HG02885 (cell line): ENCODE data around the gene AKAP13.

Experiments used
- ATAC-seq: cut with Tn5 transposase; IDR thresholded peaks from one replicate; pipeline ENCODE4 v1.9.1; 2021; ENCODE audit warnings: mild to moderate bottlenecking; ENCODE audit not compliant: unreplicated experiment, poor library complexity

Gene AKAP13

GRCh38 chr15:85755471-85755870 is 375.1 kb downstream of the AKAP13 start:
- no peak for ATAC-seq

- no peak for ATAC-seq
These were observed 375.5 kb downstream of the AKAP13 start for GRCh38 chr15:85755942-85756341.

DNA sequence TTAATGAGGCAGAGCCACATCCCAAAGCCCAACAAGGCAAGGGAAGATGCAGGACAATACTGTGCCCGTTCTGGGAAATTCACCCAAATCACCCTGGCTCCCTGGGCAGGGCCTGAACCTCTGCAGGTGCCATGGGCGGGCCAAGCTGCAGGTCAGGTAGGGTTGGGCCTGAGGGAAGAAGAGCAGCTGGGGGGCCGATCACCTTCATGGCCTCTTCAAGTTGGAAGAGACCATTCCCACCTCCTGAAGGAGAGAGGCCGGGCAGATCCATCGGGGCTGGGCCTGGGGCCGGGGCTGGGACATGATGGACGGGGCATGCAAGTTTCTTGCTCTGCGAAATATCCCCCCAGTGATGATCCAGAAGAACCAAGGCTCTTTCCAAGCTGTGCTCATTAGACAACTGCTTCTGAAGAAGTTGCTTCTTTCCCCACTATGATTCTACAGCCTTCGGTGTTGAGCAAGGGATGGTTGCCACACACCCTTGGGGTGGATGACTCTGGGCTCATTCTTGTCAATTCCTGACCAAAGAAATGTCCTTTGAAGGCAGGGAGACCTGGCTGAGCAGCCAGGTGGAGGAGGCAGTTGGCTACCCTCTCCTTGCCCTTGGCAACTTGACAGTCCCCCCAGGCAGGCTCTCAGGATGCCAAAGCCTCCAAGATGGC is 376.1 kb downstream of the AKAP13 start:
- ATAC-seq: no peak

DNA sequence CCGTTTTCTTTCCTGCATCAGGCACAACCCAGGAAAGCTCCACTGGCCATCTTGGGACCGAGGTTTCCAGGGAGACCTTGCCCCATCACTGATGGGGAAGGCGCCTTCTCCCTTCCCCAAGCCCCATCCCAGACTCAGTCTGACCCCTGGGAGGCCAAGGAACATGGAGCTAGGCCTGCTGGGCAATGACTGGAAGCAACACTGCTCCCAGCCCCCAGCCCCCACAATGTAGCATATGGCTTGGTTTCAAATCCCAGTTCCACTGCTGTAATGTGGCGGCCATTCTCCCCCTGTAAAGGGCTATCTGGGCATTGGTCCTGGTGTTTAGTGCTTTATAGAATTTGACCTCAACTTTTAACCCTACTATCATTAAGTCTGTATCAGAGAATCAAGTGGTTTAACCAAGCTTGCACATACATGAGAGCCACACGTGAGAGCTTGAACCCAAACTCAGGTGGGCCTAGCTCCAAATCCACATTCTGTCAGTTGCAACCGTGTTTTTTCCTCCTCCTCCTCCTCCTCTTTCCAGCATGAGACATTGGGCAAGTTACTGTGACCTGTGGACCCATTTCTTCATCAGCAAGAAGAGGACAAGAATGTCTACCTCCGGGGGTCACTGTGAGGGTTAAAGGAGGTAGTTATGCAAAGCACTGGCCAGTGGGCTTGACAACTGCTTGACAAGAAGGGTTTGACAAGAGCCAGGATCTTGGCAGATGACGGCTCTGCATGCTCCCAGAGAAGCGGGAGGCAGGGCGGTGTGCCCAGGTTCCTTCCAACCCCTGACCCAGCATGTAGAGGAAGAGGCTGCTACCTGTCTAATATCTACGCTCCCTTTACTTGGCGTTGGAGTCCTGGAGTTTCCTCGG is 376.9 kb downstream of the AKAP13 start:
- ATAC-seq: no peak

DNA sequence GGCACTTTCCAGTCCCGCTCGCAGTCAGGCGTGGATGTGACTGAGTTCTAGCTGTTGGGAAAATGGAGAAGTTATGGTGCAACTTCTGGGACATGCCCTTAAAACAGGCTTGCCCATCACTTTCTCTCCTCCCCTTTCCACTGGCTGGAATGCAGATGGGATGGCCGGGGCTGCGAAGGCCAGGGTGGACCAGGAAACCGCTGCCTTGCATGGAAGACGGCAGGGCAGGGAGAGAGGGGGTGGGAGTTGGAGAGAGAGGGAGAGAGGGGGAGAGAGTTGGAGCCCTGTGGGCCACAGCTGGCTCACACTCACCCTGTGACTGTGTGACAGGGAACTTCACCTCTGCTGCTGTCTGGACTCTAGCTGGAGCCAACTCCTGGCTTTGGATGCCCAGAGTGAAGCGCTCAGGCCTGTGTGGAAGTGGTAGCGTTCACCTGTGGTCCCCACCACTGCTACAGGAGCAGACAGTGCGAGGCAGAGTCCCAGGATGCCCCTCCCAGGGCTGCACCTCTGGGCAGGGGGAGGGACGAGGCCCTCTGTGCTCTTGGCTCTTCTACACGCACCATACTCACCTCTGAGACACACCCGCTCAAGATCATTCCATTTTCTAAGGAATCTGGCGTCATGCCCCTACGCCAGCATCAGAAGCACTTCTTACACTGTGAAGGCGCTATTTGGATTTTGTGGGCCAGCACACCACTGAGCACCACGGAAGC is 377.7 kb downstream of the AKAP13 start:
- no peak for ATAC-seq

- no peak for ATAC-seq
These were observed 378.2 kb downstream of the AKAP13 start for GRCh38 chr15:85758655-85758978.

- ATAC-seq: no peak
These were observed 379.0 kb downstream of the AKAP13 start for GRCh38 chr15:85759376-85759775.

- ATAC-seq: no peak
These were observed 379.6 kb downstream of the AKAP13 start for GRCh38 chr15:85760049-85760448.

GRCh38 chr15:85760531-85761371 is 380.3 kb downstream of the AKAP13 start:
- no peak for ATAC-seq

DNA sequence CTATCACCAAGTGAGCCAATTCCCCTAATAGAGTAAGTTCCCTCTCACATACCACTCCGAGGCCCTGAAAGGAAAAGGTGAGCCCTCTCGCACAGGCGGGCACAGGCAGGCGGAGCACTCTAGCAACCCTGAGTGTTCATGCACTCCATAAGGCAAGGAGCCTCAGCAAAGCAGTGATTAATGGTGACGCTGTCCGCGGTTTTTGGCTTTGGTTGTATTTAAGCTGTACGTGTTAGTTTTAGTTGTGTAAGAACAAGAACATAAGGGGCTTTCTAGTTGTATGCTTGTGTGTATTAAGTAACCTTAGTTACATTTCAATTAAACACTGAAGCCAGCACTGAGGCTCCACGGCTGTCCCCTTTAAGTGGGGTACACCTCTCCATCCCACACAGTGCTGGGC is 381.2 kb downstream of the AKAP13 start:
- ATAC-seq: no peak

- ATAC-seq: no peak
These were observed 381.8 kb downstream of the AKAP13 start for GRCh38 chr15:85762039-85762755.

- ATAC-seq: no peak
These were observed 382.3 kb downstream of the AKAP13 start for GRCh38 chr15:85762756-85763127.

- no peak for ATAC-seq
These were observed 382.8 kb downstream of the AKAP13 start for GRCh38 chr15:85763157-85763556.

DNA sequence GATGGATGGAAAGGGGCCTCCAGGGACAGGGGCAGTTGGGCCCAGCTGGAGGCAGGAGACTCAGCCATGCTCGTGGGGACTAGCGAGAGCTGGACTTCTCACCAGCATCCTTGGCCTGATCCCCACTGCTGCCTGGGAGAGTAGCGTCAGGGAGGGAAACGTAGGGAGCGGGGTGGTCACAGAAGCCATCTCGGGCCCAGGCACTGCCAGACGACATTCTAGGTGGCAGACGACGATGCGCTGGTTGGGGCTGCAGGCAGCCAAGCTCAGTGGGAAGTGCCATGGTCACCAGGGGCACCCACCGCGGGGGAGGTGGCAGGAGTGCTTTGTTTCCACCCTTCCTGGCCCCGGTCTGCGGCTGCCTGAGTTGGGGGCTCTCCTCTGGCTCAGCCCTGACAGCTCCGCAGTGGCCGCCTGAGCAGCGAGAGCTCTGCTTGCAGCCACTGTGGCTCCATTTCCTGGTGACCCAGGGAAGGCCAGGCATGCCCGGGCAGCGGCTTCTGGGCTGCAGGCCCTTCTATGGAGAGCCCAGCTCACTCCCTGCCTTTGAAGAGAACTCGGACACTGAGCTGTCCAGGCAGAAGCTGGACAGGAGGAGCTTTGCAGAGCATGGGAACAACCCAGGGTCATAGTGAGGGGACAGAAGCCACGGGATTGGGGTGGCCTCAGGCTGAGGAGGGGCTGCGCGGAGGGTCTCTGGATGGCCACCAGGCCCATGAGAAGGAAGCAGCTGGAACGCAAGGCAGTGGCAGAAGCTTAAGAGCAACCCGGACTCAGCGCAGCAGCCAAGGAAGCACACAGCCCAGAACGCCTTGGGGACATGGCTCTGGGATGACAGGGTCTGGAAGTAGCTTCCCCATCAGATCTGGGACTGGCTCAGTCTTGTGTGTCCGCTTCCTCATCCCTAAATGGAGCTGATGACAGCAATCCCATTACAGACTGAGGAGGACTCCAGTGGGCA is 383.6 kb downstream of the AKAP13 start:
- ATAC-seq: no peak

- no peak for ATAC-seq
These were observed 384.4 kb downstream of the AKAP13 start for GRCh38 chr15:85764649-85765277.

DNA sequence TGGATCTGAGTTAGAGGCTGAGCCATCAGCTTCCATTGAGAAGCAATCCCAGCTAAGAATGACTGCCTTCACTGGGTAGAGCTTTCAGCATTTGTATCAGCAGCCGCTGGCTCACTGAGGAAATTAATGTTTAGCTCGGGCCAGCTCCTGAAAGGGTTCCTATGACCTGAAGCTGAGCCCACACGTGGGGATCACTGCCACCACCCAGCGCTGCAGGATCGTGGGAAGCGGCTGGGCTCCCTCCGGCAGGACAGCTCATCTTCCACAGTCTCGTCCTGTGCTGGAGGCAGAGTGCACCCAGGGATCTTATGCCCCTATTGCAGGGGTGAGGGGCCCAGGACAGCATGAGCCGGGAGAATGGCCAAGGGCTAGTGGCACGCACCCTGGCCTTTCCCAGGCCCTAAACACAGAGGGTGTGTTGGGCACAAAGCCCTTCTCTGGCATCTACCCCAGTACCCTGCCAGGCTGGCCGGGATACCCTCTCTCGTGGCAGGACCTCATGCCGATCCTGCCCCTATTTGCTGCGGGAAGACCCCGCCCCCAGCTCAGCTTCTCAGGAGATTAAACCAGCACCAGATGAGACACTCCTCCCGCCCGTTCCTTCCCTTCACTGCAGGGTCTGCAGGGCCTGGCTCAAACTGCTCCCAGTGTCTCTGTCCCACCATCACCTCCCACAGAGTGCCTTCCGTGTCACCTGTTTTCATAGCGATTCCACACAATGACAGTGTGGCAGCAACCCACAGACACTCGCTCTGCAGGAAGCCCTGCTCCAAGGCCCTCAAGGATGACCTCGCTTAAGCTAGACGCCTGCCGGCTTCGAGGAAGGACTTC is 385.8 kb downstream of the AKAP13 start:
- ATAC-seq: no peak

DNA sequence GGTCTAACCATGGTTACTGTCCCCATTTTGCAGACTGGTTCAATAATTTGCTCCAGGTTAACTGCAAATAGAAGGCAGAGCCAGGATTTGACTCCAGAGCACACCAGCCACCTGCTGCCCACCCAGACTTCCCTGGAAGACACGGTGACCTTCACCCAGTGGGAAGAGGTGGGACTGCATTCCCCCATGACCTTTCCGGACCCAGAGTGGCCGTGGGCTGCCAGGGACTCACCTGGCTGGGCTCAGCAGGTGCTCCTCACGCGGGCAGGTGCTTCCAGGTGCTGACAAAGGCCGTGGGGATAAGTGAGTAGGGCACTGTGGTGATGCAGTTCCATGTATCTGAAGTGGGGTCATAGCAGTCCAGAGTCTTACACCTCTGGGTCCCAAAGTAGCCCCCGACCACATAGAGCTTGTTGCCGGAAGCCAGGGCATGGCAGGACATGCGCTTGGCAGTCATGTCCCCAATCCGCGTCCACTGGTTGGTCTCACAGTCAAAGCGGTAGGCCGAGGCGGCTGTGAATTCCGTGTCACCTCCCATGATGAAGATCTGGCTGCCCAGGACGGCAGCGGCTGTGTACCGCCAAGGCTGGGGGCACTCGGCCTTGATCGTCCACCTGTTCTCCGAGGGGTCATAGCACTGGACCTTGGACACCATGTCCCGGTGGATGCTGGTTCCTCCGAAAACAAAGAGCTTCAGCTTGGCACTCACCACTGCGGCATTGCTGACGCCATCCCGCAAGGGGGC is 387.6 kb downstream of the AKAP13 start:
- ATAC-seq: no peak
